ENCODE results near the gene S100PBP.

S100PBP gene

DNA sequence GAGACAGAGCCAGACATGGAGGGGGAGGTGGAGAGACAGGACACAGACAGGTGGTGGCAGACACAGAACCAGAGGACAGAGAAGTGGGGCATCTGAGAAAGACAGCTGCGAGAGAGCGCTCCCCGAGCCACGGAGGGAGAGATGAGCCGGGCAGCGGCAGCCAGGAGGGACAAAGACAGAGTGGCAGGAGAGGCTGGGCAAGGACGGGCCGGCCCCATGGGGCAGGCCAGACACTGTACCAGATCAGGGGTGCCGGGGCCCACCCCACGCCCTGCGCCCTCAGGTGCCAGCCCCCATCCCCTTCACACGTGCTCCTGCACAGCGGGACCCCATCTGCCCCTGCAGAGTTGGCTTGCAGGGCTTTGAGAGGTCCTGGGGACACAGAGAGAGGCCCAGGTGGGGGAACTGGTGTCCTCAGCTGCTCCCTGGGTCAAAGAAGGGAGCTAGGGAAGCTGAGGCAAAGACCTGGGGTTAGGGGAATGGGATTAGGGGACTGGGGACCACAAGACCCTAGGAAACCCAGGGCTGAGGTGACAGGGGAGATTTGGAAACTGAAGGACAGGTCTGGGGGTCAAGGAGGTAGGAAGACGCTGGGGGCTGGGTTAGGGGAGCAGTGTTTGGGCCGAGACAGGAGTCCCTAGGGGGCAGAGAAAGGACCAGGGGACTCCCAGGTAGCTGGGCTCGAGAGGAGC lies 52.6 kb downstream of the S100PBP start:
- DNase-seq (ENCODE audit: low spot score) (no peak), ATAC-seq (ENCODE audit: low read depth) (no peak)
- no peaks in the 10 kb centered on the region for H3K4me1 ChIP-seq (ENCODE audit: insufficient read depth, poor library complexity, severe bottlenecking)
- peaks cover 19% of the 10 kb centered on the region for H3K27me3 ChIP-seq (ENCODE audit: insufficient read depth, poor library complexity, severe bottlenecking)
- no peak overlapping the region for H3K27ac ChIP-seq (ENCODE audit: poor library complexity, severe bottlenecking)
- H3K4me3 ChIP-seq (ENCODE audit: severe bottlenecking): peak overlapping the region; percentile 29
- TF ChIP-seq, protein P1, sequence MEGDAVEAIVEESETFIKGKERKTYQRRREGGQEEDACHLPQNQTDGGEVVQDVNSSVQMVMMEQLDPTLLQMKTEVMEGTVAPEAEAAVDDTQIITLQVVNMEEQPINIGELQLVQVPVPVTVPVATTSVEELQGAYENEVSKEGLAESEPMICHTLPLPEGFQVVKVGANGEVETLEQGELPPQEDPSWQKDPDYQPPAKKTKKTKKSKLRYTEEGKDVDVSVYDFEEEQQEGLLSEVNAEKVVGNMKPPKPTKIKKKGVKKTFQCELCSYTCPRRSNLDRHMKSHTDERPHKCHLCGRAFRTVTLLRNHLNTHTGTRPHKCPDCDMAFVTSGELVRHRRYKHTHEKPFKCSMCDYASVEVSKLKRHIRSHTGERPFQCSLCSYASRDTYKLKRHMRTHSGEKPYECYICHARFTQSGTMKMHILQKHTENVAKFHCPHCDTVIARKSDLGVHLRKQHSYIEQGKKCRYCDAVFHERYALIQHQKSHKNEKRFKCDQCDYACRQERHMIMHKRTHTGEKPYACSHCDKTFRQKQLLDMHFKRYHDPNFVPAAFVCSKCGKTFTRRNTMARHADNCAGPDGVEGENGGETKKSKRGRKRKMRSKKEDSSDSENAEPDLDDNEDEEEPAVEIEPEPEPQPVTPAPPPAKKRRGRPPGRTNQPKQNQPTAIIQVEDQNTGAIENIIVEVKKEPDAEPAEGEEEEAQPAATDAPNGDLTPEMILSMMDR (IDR thresholded peaks at IDR 0.05; ENCODE audit: poor library complexity, severe bottlenecking): no peak
- H3K36me3 ChIP-seq (ENCODE audit: low read depth): no peaks in the 10 kb centered on the region
- no peaks in the 10 kb centered on the region for H3K9me3 ChIP-seq (ENCODE audit: severe bottlenecking)

DNA sequence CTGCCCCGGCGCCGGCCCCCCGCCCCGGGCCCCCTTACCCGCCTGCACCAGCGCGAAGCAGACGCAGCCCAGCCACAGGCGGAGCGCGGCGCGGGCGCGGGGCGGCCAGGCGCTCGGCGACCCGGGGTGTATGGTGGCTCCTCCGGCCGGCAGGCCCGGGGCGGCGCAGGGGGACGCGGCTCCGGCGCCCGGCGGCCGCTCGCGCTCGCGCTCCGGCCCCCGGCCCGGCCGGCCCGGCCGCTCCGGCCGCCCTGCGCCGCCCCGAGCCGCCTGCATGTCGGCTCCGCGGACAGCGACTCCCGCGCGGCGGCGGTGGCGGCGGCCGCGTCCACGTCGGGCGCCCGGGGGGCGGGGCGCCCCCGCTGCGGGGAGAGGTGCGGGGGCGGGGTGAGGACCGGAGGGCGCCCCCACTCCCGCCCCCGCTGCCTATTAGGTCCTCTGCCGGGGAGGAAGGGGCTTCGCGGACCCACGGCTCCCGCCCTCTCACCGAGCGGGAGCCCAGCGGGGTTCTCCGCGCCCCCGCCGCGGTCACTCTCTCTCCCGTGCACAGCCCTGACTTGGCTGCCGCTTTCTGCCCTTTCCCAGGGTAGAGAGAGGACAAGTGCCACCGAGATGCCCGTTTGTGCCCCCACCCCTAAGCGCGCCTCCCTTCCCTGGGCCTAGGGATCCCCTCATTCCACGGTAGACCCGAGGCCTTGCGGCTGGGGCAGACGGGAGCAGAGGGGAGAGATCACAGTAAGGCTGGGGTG lies 53.3 kb downstream of the S100PBP start, which contains the start of gene FNDC5:
Gene FNDC5, minus strand, starts transcription at position 298 of the 749 bp plus-strand sequence.
- H3K27ac ChIP-seq (ENCODE audit: poor library complexity, severe bottlenecking): no peak within 1 kb of the TSS
- H3K4me3 ChIP-seq (ENCODE audit: severe bottlenecking): peak within 1 kb of the TSS; percentile 29
- peak; percentile 30 for ATAC-seq (ENCODE audit: low read depth)
- H3K36me3 ChIP-seq (ENCODE audit: low read depth): no peaks in the 10 kb centered on the region
- no peaks in the 10 kb centered on the region for H3K9me3 ChIP-seq (ENCODE audit: severe bottlenecking)
- peaks cover 19% of the 10 kb centered on the region for H3K27me3 ChIP-seq (ENCODE audit: insufficient read depth, poor library complexity, severe bottlenecking)
- TF ChIP-seq, protein P1 (IDR thresholded peaks at IDR 0.05; ENCODE audit: poor library complexity, severe bottlenecking): no peak
- no peaks in the 10 kb centered on the region for H3K4me1 ChIP-seq (ENCODE audit: insufficient read depth, poor library complexity, severe bottlenecking)
- no peak for DNase-seq (ENCODE audit: low spot score)

DNA sequence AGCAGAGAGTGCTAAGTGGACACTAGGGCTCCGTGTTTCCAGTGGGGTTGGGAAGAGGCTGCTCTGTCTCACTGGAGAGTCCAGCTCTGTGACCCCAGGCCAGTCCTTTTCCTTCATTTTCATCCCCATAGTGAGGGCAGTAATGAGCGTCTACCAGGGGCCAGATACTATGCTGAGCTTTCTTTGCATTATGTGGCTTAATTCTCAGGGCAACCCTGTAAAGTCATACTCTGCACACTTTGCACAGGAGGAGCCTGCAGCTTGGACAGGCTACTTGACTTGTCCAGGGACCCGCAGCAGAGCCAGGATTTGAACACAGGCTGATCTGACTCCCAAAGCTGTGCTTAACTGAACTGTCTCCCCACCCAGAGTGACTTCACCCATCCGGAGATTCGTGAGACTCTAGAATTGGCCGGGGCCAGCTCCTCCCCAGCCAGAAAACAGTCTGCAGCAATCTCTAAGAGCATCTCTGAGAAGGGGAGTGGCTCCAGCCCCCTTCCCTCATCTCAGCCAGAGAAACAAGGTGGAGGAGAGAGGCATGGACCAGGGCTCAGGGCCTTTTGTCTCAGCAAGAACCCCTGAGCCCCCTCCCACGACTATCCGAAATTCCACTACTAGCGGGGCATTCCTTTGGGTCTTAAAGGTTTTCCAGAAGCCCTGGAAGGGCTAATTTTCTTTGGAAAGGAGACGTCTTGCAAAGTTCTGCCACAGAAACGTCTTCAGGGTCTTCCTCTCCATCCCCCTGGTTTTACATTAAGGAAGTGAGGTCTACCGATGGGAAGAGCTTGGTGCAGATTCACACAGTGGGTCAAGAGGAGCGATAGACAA lies 54.1 kb downstream of the S100PBP start:
- no peak overlapping the region for H3K4me3 ChIP-seq (ENCODE audit: severe bottlenecking)
- peaks cover 19% of the 10 kb centered on the region for H3K27me3 ChIP-seq (ENCODE audit: insufficient read depth, poor library complexity, severe bottlenecking)
- peak; percentile 37 for ATAC-seq (ENCODE audit: low read depth)
- no peaks in the 10 kb centered on the region for H3K36me3 ChIP-seq (ENCODE audit: low read depth)
- no peaks in the 10 kb centered on the region for H3K4me1 ChIP-seq (ENCODE audit: insufficient read depth, poor library complexity, severe bottlenecking)
- DNase-seq (ENCODE audit: low spot score): no peak
- no peaks in the 10 kb centered on the region for H3K9me3 ChIP-seq (ENCODE audit: severe bottlenecking)
- H3K27ac ChIP-seq (ENCODE audit: poor library complexity, severe bottlenecking): no peak overlapping the region
- TF ChIP-seq, protein P1 (IDR thresholded peaks at IDR 0.05; ENCODE audit: poor library complexity, severe bottlenecking): no peak

DNA sequence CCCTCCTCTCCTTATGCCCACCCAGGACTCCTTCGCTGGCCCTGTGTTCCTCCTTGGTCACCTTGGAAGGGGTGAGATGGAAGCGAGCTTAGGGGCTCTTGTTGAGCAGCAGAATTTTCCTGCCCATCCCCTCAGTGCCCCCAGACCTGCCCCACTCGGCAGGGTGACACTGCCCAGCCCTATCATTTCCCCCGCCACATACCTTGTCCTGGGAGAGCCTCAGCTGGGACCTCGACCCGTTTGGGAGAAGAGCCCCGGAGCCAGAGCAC lies 54.7 kb downstream of the S100PBP start:
- TF ChIP-seq, protein P1 (IDR thresholded peaks at IDR 0.05; ENCODE audit: poor library complexity, severe bottlenecking): no peak
- ATAC-seq (ENCODE audit: low read depth) (no peak), DNase-seq (ENCODE audit: low spot score) (no peak)
- Histone ChIP-seq H3K36me3 (ENCODE audit: low read depth) (no peaks in the 10 kb centered on the region), H3K27me3 (ENCODE audit: insufficient read depth, poor library complexity, severe bottlenecking) (peaks cover 19% of the 10 kb centered on the region), H3K9me3 (ENCODE audit: severe bottlenecking) (no peaks in the 10 kb centered on the region), H3K4me3 (ENCODE audit: severe bottlenecking) (no peak overlapping the region), H3K4me1 (ENCODE audit: insufficient read depth, poor library complexity, severe bottlenecking) (no peaks in the 10 kb centered on the region), H3K27ac (ENCODE audit: poor library complexity, severe bottlenecking) (no peak overlapping the region)
